Limb (tissue), 2 donors: ENCODE measurements around the gene KLHL10.
"Not testable (repeated sequence)": the region's sequence is repeated elsewhere in the genome, so short reads cannot be mapped to it uniquely, and the experiment has no call there.

Source experiments
- DNase-seq, 2 donors: peaks; one replicate each; pipeline ENCODE4 v3.0.0-alpha.2; 2016; ENCODE audit errors: extremely low spot score in 2 of 2

Gene KLHL10

GRCh38 chr17:41851382-41851781, 13.8 kb downstream of the KLHL10 start:
- not testable (repeated sequence) for DNase-seq

- no peak for DNase-seq
These were observed 22.8 kb downstream of the KLHL10 start for GRCh38 chr17:41860254-41860931.

- no peak for DNase-seq
These were observed 25.6 kb downstream of the KLHL10 start for GRCh38 chr17:41863074-41863848.

- no peak for DNase-seq
These were observed 26.8 kb downstream of the KLHL10 start for GRCh38 chr17:41864498-41864835.

GRCh38 chr17:41864836-41865595, 27.4 kb downstream of the KLHL10 start, which contains the start of gene KLHL11:
Gene KLHL11, minus strand, starts transcription at chr17:41865423. Its CDS starts 53 bp downstream, at chr17:41865370.
- peak; percentile 91 to 93 for DNase-seq

- no peak for DNase-seq
These were observed 27.9 kb downstream of the KLHL10 start for GRCh38 chr17:41865596-41865893.

- no peak for DNase-seq
These were observed 30.9 kb downstream of the KLHL10 start for GRCh38 chr17:41868568-41868967.

GRCh38 chr17:41869426-41869825, 31.8 kb downstream of the KLHL10 start:
- DNase-seq: no peak

- DNase-seq: no peak
These were observed 32.5 kb downstream of the KLHL10 start for GRCh38 chr17:41870097-41870496.

- DNase-seq: no peak
These were observed 33.0 kb downstream of the KLHL10 start for GRCh38 chr17:41870627-41871026.

GRCh38 chr17:41871789-41872188, 34.2 kb downstream of the KLHL10 start:
- no peak for DNase-seq

- no peak for DNase-seq
These were observed 36.1 kb downstream of the KLHL10 start for GRCh38 chr17:41873559-41874292.

- DNase-seq: not testable (repeated sequence)
These were observed 36.7 kb downstream of the KLHL10 start for GRCh38 chr17:41874293-41874670.

GRCh38 chr17:41880130-41880529, 42.5 kb downstream of the KLHL10 start:
- no peak for DNase-seq

- DNase-seq: no peak
These were observed 45.1 kb downstream of the KLHL10 start for GRCh38 chr17:41882756-41883155.

GRCh38 chr17:41885733-41886132, 48.1 kb downstream of the KLHL10 start:
- DNase-seq: no peak

- no peak for DNase-seq
These were observed 50.8 kb downstream of the KLHL10 start for GRCh38 chr17:41888332-41888965.

- DNase-seq: no peak
These were observed 53.8 kb downstream of the KLHL10 start for GRCh38 chr17:41891135-41892020.

- DNase-seq: no peak
These were observed 54.4 kb downstream of the KLHL10 start for GRCh38 chr17:41892021-41892376.

GRCh38 chr17:41893384-41893783, 55.8 kb downstream of the KLHL10 start:
- no peak for DNase-seq
